GM19240 (cell line): Measurements from ENCODE around the gene SIK2.
"Not testable (repeated sequence)": the region's sequence is repeated elsewhere in the genome, so short reads cannot be mapped to it uniquely, and the experiment has no call there.

Experiments
- DNase-seq: peaks from one replicate; pipeline ENCODE4 v3.0.0; 2011; ENCODE audit warnings: low spot score; ENCODE audit not compliant: insufficient read length

Gene SIK2

GRCh38 chr11:111696556-111696955 is 94.3 kb downstream of the SIK2 start:
- no peak for DNase-seq

- DNase-seq: no peak
These were observed 95.7 kb downstream of the SIK2 start for GRCh38 chr11:111697933-111698371.

GRCh38 chr11:111698852-111699559 is 96.8 kb downstream of the SIK2 start:
- no peak for DNase-seq

- no peak for DNase-seq
These were observed 97.4 kb downstream of the SIK2 start for GRCh38 chr11:111699579-111700156.

- no peak for DNase-seq
These were observed 97.9 kb downstream of the SIK2 start for GRCh38 chr11:111700162-111700561.

GRCh38 chr11:111702623-111703022 is 100.4 kb downstream of the SIK2 start:
- no peak for DNase-seq

GRCh38 chr11:111703576-111703975 is 101.3 kb downstream of the SIK2 start:
- no peak for DNase-seq

- no peak for DNase-seq
These were observed 104.9 kb downstream of the SIK2 start for GRCh38 chr11:111707039-111707690.

- no peak for DNase-seq
These were observed 105.4 kb downstream of the SIK2 start for GRCh38 chr11:111707691-111708067.

- no peak for DNase-seq
These were observed 112.3 kb downstream of the SIK2 start for GRCh38 chr11:111714522-111714921.

GRCh38 chr11:111715142-111715816 is 113.0 kb downstream of the SIK2 start:
- no peak for DNase-seq

- not testable (repeated sequence) for DNase-seq
These were observed 115.4 kb downstream of the SIK2 start for GRCh38 chr11:111717660-111718059.

GRCh38 chr11:111718436-111718835 is 116.2 kb downstream of the SIK2 start:
- DNase-seq: no peak

- no peak for DNase-seq
These were observed 116.6 kb downstream of the SIK2 start for GRCh38 chr11:111718859-111719258.

- DNase-seq: no peak
These were observed 117.1 kb downstream of the SIK2 start for GRCh38 chr11:111719379-111719778.

- no peak for DNase-seq
These were observed 118.7 kb downstream of the SIK2 start for GRCh38 chr11:111720801-111721494.

GRCh38 chr11:111722501-111722900 is 120.3 kb downstream of the SIK2 start:
- DNase-seq: no peak

- no peak for DNase-seq
These were observed 121.3 kb downstream of the SIK2 start for GRCh38 chr11:111723595-111723994.

GRCh38 chr11:111724615-111725129 is 122.4 kb downstream of the SIK2 start:
- no peak for DNase-seq

- no peak for DNase-seq
These were observed 123.4 kb downstream of the SIK2 start for GRCh38 chr11:111725621-111726020.

GRCh38 chr11:111726301-111726713 is 124.1 kb downstream of the SIK2 start:
- no peak for DNase-seq
